ENCODE results near the gene CFAP221.

The CFAP221 gene

GRCh38 chr2:119680457-119681202 is 136.4 kb downstream of the CFAP221 start:
- no peak for TF ChIP-seq ZNF274 (IDR thresholded peaks at IDR 0.05; ENCODE audit: low read depth, low read length)

GRCh38 chr2:119681203-119681867 is 137.1 kb downstream of the CFAP221 start:
- no peak for TF ChIP-seq ZNF274 (IDR thresholded peaks at IDR 0.05; ENCODE audit: low read depth, low read length)
- H3K4me3 ChIP-seq (ENCODE audit: low read length) = no peak overlapping the region

More at GRCh38 chr2:119680457-119681202, 136.4 kb downstream of the CFAP221 start:
- no peak overlapping the region for H3K4me3 ChIP-seq (ENCODE audit: low read length)

GRCh38 chr2:119681868-119682220 is 137.6 kb downstream of the CFAP221 start:
- TF ChIP-seq ZNF274 (IDR thresholded peaks at IDR 0.05; ENCODE audit: low read depth, low read length) = no peak
- no peak overlapping the region for H3K4me3 ChIP-seq (ENCODE audit: low read length)

GRCh38 chr2:119682578-119682977 is 138.3 kb downstream of the CFAP221 start:
- H3K4me3 ChIP-seq (ENCODE audit: low read length) = no peak overlapping the region
- TF ChIP-seq ZNF274 (IDR thresholded peaks at IDR 0.05; ENCODE audit: low read depth, low read length) = no peak

GRCh38 chr2:119683074-119683712 is 138.9 kb downstream of the CFAP221 start:
- no peak for TF ChIP-seq ZNF274 (IDR thresholded peaks at IDR 0.05; ENCODE audit: low read depth, low read length)
- no peak overlapping the region for H3K4me3 ChIP-seq (ENCODE audit: low read length)

GRCh38 chr2:119683713-119684443 is 139.6 kb downstream of the CFAP221 start:
- no peak for TF ChIP-seq ZNF274 (IDR thresholded peaks at IDR 0.05; ENCODE audit: low read depth, low read length)
- H3K4me3 ChIP-seq (ENCODE audit: low read length) = no peak overlapping the region

- no peak overlapping the region for H3K4me3 ChIP-seq (ENCODE audit: low read length)
- TF ChIP-seq ZNF274 (IDR thresholded peaks at IDR 0.05; ENCODE audit: low read depth, low read length) = no peak
Observed at GRCh38 chr2:119684518-119684917, 140.3 kb downstream of the CFAP221 start.

GRCh38 chr2:119688616-119689015 is 144.4 kb downstream of the CFAP221 start:
- no peak for TF ChIP-seq ZNF274 (IDR thresholded peaks at IDR 0.05; ENCODE audit: low read depth, low read length)
- H3K4me3 ChIP-seq (ENCODE audit: low read length) = no peak overlapping the region

- no peak overlapping the region for H3K4me3 ChIP-seq (ENCODE audit: low read length)
- TF ChIP-seq ZNF274 (IDR thresholded peaks at IDR 0.05; ENCODE audit: low read depth, low read length) = no peak
Observed at GRCh38 chr2:119689218-119689617, 145.0 kb downstream of the CFAP221 start.

- TF ChIP-seq ZNF274 (IDR thresholded peaks at IDR 0.05; ENCODE audit: low read depth, low read length) = no peak
- H3K4me3 ChIP-seq (ENCODE audit: low read length) = no peak overlapping the region
Observed at GRCh38 chr2:119691189-119691588, 146.9 kb downstream of the CFAP221 start.

GRCh38 chr2:119691651-119692245 is 147.5 kb downstream of the CFAP221 start:
- H3K4me3 ChIP-seq (ENCODE audit: low read length) = no peak overlapping the region
- TF ChIP-seq ZNF274 (IDR thresholded peaks at IDR 0.05; ENCODE audit: low read depth, low read length) = no peak

- no peak for TF ChIP-seq ZNF274 (IDR thresholded peaks at IDR 0.05; ENCODE audit: low read depth, low read length)
- no peak overlapping the region for H3K4me3 ChIP-seq (ENCODE audit: low read length)
Observed at GRCh38 chr2:119692310-119692709, 148.1 kb downstream of the CFAP221 start.

- no peak overlapping the region for H3K4me3 ChIP-seq (ENCODE audit: low read length)
- TF ChIP-seq ZNF274 (IDR thresholded peaks at IDR 0.05; ENCODE audit: low read depth, low read length) = no peak
Observed at GRCh38 chr2:119692954-119693353, 148.7 kb downstream of the CFAP221 start.

- no peak overlapping the region for H3K4me3 ChIP-seq (ENCODE audit: low read length)
- TF ChIP-seq ZNF274 (IDR thresholded peaks at IDR 0.05; ENCODE audit: low read depth, low read length) = no peak
Observed at GRCh38 chr2:119693567-119693966, 149.3 kb downstream of the CFAP221 start.
